ENCODE measurements around the gene DCXR. TPM values are rescaled to one million over a fixed set of nuclear protein-coding genes. Genes with fewer than 3 reads are reported as not detected.

DCXR gene
- total RNA-seq, 1 donor from 2014 or later, result 36.5 TPM

DNA sequence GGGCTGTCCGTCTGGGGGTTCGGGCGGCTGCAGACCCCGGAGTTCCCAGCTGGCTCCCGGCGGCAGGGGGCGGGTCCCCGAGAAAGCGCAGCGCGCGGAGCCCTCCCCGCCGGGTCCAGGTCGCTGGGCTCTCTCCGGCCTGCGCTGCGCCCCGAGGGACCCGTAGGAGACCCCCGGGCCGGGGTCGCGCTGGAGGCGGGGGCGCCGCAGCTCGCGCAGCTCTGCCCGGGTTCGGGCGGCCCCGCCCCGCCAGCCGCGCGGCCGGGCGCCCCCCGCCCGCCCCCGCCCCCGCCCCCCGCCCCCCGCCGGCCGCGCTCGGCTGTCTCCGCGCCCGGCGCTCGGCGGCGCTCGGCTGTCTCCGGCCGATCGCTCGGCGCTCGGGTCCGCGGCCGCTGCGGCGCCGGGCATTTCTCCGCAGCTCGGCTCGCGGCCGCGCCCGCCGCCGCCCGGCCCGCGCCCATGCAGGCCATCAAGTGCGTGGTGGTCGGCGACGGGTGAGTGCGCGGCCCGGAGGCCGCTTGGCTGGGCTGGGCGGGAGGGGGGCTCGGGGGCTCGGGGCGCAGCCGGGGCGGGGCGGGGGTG is 6.1 kb downstream of the DCXR start, which contains the start of gene RAC3:
Gene RAC3, plus strand, starts transcription at position 376 of the 582 bp plus-strand sequence. Its CDS starts 84 bp downstream, at position 460.
- Mint-ChIP-seq H3K36me3 (peaks cover 11% of the 10 kb centered on the region), H3K4me1 (peaks cover 8% of the 10 kb centered on the region), H3K4me3 (peak within 1 kb of the TSS; percentile 81), H3K27ac (no peak within 1 kb of the TSS), H3K9me3 (no peaks in the 10 kb centered on the region), H3K27me3 (ENCODE audit: insufficient read depth, low read depth) (peaks cover 16% of the 10 kb centered on the region)
- Histone ChIP-seq H4K20me1 (ENCODE audit: low read depth) (peaks cover 34% of the 10 kb centered on the region), H3F3A (ENCODE audit: low read depth) (peaks cover 30% of the 10 kb centered on the region), H3K4me1 (peaks cover 10% of the 10 kb centered on the region), H3K9ac (no peak within 1 kb of the TSS), H3K27ac (no peak within 1 kb of the TSS), H3K9me3 (ENCODE audit: low read depth) (no peaks in the 10 kb centered on the region), H2AFZ (replicated peaks) (peak within 1 kb of the TSS; percentile 89), H3K36me3 (no peaks in the 10 kb centered on the region), H3K4me3 (peak within 1 kb of the TSS; percentile 81), H3K79me2 (ENCODE audit: low read depth) (peaks cover 4% of the 10 kb centered on the region), H3K4me2 (peak within 1 kb of the TSS; percentile 99), H3K27me3 (peaks cover 9% of the 10 kb centered on the region)
- DNase-seq (ENCODE audit: low spot score), result peak; percentile 91
- TF ChIP-seq EZH2phosphoT487 (IDR thresholded peaks at IDR 0.05) (no peak), EZH2 (IDR thresholded peaks at IDR 0.05) (no peak), CTCF (IDR thresholded peaks at IDR 0.05) (no peak)

- Histone ChIP-seq H3K9me3 (ENCODE audit: low read depth) (no peaks in the 10 kb centered on the region), H3K36me3 (no peaks in the 10 kb centered on the region), H3K4me3 (peak overlapping the region; percentile 81), H3K4me1 (peaks cover 7% of the 10 kb centered on the region), H3K79me2 (ENCODE audit: low read depth) (peaks cover 4% of the 10 kb centered on the region), H3F3A (ENCODE audit: low read depth) (peaks cover 30% of the 10 kb centered on the region), H3K27me3 (peaks cover 9% of the 10 kb centered on the region), H4K20me1 (ENCODE audit: low read depth) (peaks cover 34% of the 10 kb centered on the region), H2AFZ (replicated peaks) (peak overlapping the region; percentile 89), H3K9ac (no peak overlapping the region), H3K4me2 (peak overlapping the region; percentile 98), H3K27ac (no peak overlapping the region)
- Mint-ChIP-seq H3K27ac (no peak overlapping the region), H3K27me3 (ENCODE audit: insufficient read depth, low read depth) (peaks cover 16% of the 10 kb centered on the region), H3K4me3 (peak overlapping the region; percentile 81), H3K4me1 (peaks cover 12% of the 10 kb centered on the region), H3K9me3 (no peaks in the 10 kb centered on the region), H3K36me3 (peaks cover 11% of the 10 kb centered on the region)
- peak; percentile 95 for DNase-seq (ENCODE audit: low spot score)
- TF ChIP-seq EZH2phosphoT487 (IDR thresholded peaks at IDR 0.05) (no peak), CTCF (IDR thresholded peaks at IDR 0.05) (peak; percentile 77)
Measured at GRCh38 chr17:82030470-82031302, 6.8 kb downstream of the DCXR start.

DNA sequence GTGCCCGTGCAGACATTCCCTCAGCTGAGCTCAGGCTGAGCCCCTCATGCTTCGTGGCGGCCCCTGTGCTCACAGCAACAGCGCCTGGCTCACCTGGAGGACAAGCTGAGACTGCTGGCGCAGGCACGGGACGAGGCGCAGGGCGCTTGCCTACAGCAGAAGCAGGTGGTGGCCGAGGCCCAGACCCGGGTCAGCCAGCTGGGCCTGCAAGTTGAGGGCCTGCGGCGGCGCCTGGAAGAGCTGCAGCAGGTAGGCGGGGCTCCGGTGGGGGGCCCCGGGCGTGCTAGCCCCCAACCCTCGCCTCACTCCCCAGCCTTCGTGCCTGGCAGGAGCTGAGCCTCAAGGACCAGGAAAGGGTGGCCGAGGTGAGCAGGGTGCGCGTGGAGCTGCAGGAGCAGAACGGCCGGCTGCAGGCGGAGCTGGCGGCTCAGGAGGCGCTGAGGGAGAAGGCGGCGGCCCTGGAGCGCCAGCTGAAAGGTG is 7.5 kb downstream of the DCXR start:
- TF ChIP-seq CTCF (IDR thresholded peaks at IDR 0.05) (no peak), EZH2phosphoT487 (IDR thresholded peaks at IDR 0.05) (no peak), EZH2 (IDR thresholded peaks at IDR 0.05) (no peak)
- Histone ChIP-seq H2AFZ (replicated peaks) (no peak overlapping the region), H3K9ac (no peak overlapping the region), H3K4me1 (peaks cover 7% of the 10 kb centered on the region), H3K4me2 (peak overlapping the region; percentile 98), H3K36me3 (no peaks in the 10 kb centered on the region), H3K27ac (no peak overlapping the region), H3F3A (ENCODE audit: low read depth) (peaks cover 24% of the 10 kb centered on the region), H4K20me1 (ENCODE audit: low read depth) (peaks cover 34% of the 10 kb centered on the region), H3K27me3 (peaks cover 9% of the 10 kb centered on the region), H3K79me2 (ENCODE audit: low read depth) (peaks cover 4% of the 10 kb centered on the region), H3K9me3 (ENCODE audit: low read depth) (no peaks in the 10 kb centered on the region), H3K4me3 (no peak overlapping the region)
- Mint-ChIP-seq H3K36me3 (peaks cover 4% of the 10 kb centered on the region), H3K27me3 (ENCODE audit: insufficient read depth, low read depth) (peaks cover 16% of the 10 kb centered on the region), H3K27ac (no peak overlapping the region), H3K9me3 (no peaks in the 10 kb centered on the region), H3K4me1 (peaks cover 9% of the 10 kb centered on the region), H3K4me3 (peak overlapping the region; percentile 61)
- no peak for DNase-seq (ENCODE audit: low spot score)

Data from neural progenitor cell (in vitro differentiated cells).